IMR-90 (cell line): ENCODE data around the gene KIAA0513. TPM values are rescaled to one million over a fixed set of nuclear protein-coding genes. Genes with fewer than 3 reads are reported as not detected.

Experiments
- ATAC-seq: fragments of 200-7000 bp; cut with Tn5 transposase; 2 replicates; pipeline ENCODE4 v1.9.1; 2020; ENCODE audit warnings: low read depth, mild to moderate bottlenecking, moderate library complexity
- BruUV-seq: library from RNA; stranded (reverse); fragments of 400-500 nt; replicated peaks from 2 replicates; lab custom pipeline; 2021; lab: Mats Ljungman, UMichigan
- CTCF ChIA-PET: fragments of 300-600 bp; formaldehyde crosslinking; extraction: SDS; loops from one replicate; lab custom pipeline; 2021; ENCODE audit warnings: antibody characterized with exemption; lab: Yijun Ruan, JAX
- POLR2A ChIA-PET: fragments of 300-600 bp; sonication (Branson Sonifier 250); formaldehyde crosslinking; loops from one replicate; lab custom pipeline; 2022; ENCODE audit warnings: antibody characterized with exemption; ENCODE audit not compliant: unreplicated experiment; lab: Charles Lee
- DNase-seq: peaks from one replicate; pipeline ENCODE4 v3.0.0; 2013
- H2AFZ ChIP-seq: replicated peaks from 2 replicates; pipeline ENCODE3; 2013; ENCODE audit warnings: low read length, mild to moderate bottlenecking; ENCODE audit not compliant: poor library complexity
- H2AK5ac ChIP-seq: 2 replicates; pipeline ENCODE4 v1.6.1; 2013; ENCODE audit warnings: low read depth, low read length, inconsistent platforms
- H2AK9ac ChIP-seq: replicated peaks from 2 replicates; pipeline ENCODE3; 2013; ENCODE audit warnings: mild to moderate bottlenecking, low read depth, low read length, moderate library complexity; ENCODE audit not compliant: poor library complexity
- H2BK120ac ChIP-seq: 2 replicates; pipeline ENCODE4 v1.6.1; 2013; ENCODE audit warnings: low read depth, low read length, inconsistent platforms
- H2BK15ac ChIP-seq: 3 replicates; pipeline ENCODE4 v1.6.1; 2013; ENCODE audit warnings: low read depth, low read length, inconsistent platforms
- H2BK20ac ChIP-seq: 2 replicates; pipeline ENCODE4 v1.6.1; 2013; ENCODE audit warnings: low read depth, mild to moderate bottlenecking, inconsistent platforms, low read length, moderate library complexity
- H2BK5ac ChIP-seq: 2 replicates; pipeline ENCODE4 v1.6.1; 2013; ENCODE audit warnings: mild to moderate bottlenecking, low read depth, low read length, inconsistent platforms; ENCODE audit not compliant: poor library complexity, severe bottlenecking
- H3K14ac ChIP-seq: replicated peaks from 2 replicates; pipeline ENCODE4 v1.6.1; 2013; ENCODE audit warnings: low read depth, low read length, inconsistent platforms
- H3K18ac ChIP-seq: 2 replicates; pipeline ENCODE4 v1.6.1; 2013; ENCODE audit warnings: low read depth, low read length, control low read depth
- H3K23ac ChIP-seq: 2 replicates; pipeline ENCODE4 v1.6.1; 2013; ENCODE audit warnings: low read depth, low read length, inconsistent platforms
- H3K27ac ChIP-seq: 2 replicates; pipeline ENCODE4 v1.5.1; 2013; ENCODE audit warnings: mild to moderate bottlenecking, control low read depth, low read length; ENCODE audit not compliant: insufficient read depth
- H3K27me3 ChIP-seq: 2 replicates; pipeline ENCODE4 v1.6.1; 2013; ENCODE audit warnings: low read length; ENCODE audit not compliant: control insufficient read depth, insufficient read depth
- H3K36me3 ChIP-seq: 2 replicates; pipeline ENCODE4 v1.6.1; 2013; ENCODE audit warnings: low read length, mixed read lengths; ENCODE audit not compliant: control insufficient read depth, insufficient read depth
- H3K4ac ChIP-seq: 2 replicates; pipeline ENCODE4 v1.6.1; 2013; ENCODE audit warnings: low read depth, low read length, inconsistent platforms
- H3K4me1 ChIP-seq: 2 replicates; pipeline ENCODE4 v1.6.1; 2013; ENCODE audit warnings: low read length, mixed read lengths; ENCODE audit not compliant: control insufficient read depth, insufficient read depth
- H3K4me2 ChIP-seq: 2 replicates; pipeline ENCODE4 v1.6.1; 2013; ENCODE audit warnings: low read depth, mild to moderate bottlenecking, control low read depth, low read length, moderate library complexity
- H3K4me3 ChIP-seq: 2 replicates; pipeline ENCODE4 v1.5.1; 2013; ENCODE audit warnings: low read depth, mild to moderate bottlenecking, control low read depth, low read length, moderate library complexity; ENCODE audit not compliant: insufficient read depth
- H3K56ac ChIP-seq: 2 replicates; pipeline ENCODE4 v1.6.1; 2013; ENCODE audit warnings: low read length, inconsistent platforms; ENCODE audit not compliant: insufficient read depth; ENCODE audit errors: extremely low read depth
- H3K79me1 ChIP-seq, 2 experiments: 2 replicates each; pipeline ENCODE4 v1.6.1; 2013; ENCODE audit warnings: low read length in 2 of 2, inconsistent platforms in 1 of 2, low read depth in 1 of 2
- H3K9ac ChIP-seq: 2 replicates; pipeline ENCODE4 v1.6.1; 2013; ENCODE audit warnings: low read depth, low read length, control low read depth
- H3K9me1 ChIP-seq: 2 replicates; pipeline ENCODE4 v1.6.1; 2013; ENCODE audit warnings: low read length, inconsistent platforms; ENCODE audit not compliant: insufficient read depth
- H3K9me3 ChIP-seq: 2 replicates; pipeline ENCODE4 v1.6.1; 2013; ENCODE audit warnings: low read length; ENCODE audit not compliant: control insufficient read depth, insufficient read depth
- H4K20me1 ChIP-seq: 2 replicates; pipeline ENCODE4 v1.6.1; 2013; ENCODE audit warnings: low read length, inconsistent platforms; ENCODE audit not compliant: insufficient read depth
- H4K5ac ChIP-seq: 2 replicates; pipeline ENCODE4 v1.6.1; 2013; ENCODE audit warnings: mild to moderate bottlenecking, low read depth, low read length, control low read depth
- H4K8ac ChIP-seq, 2 experiments: 2 replicates each; pipeline ENCODE4 v1.6.1; 2013; ENCODE audit warnings: low read depth in 2 of 2, low read length in 2 of 2, control low read depth in 1 of 2, inconsistent platforms in 1 of 2
- H4K91ac ChIP-seq: 2 replicates; pipeline ENCODE4 v1.6.1; 2013; ENCODE audit warnings: low read depth, low read length, inconsistent platforms; ENCODE audit not compliant: insufficient read depth
- BHLHE40 ChIP-seq: fragments of 150-350 bp; IDR thresholded peaks from 2 replicates; pipeline ENCODE4 v1.6.1; 2016; ENCODE audit warnings: mild to moderate bottlenecking, low read depth, low read length
- CEBPB ChIP-seq: IDR thresholded peaks from 2 replicates; pipeline ENCODE4 v1.6.1; 2012; ENCODE audit warnings: low read depth, low read length, improper control_type of control experiment
- CHD1 ChIP-seq: IDR thresholded peaks from 2 replicates; pipeline ENCODE4 v1.6.1; 2012; ENCODE audit warnings: low read depth, low read length, improper control_type of control experiment
- CTCF ChIP-seq: conservative IDR thresholded peaks from 2 replicates; pipeline ENCODE4 v1.5.1; 2012; ENCODE audit warnings: mild to moderate bottlenecking, low read depth, low read length, improper control_type of control experiment
- FOS ChIP-seq: fragments of 150-350 bp; IDR thresholded peaks from 2 replicates; pipeline ENCODE4 v1.6.1; 2016; ENCODE audit warnings: low read depth, low read length
- MAFK ChIP-seq: IDR thresholded peaks from 2 replicates; pipeline ENCODE4 v1.6.1; 2012; ENCODE audit warnings: low read depth, low read length, improper control_type of control experiment
- MAZ ChIP-seq: IDR thresholded peaks from 2 replicates; pipeline ENCODE4 v1.6.1; 2012; ENCODE audit warnings: low read depth, mild to moderate bottlenecking, low read length, improper control_type of control experiment, moderate library complexity, borderline replicate concordance
- MXI1 ChIP-seq: IDR thresholded peaks from 2 replicates; pipeline ENCODE4 v1.6.1; 2012; ENCODE audit warnings: low read depth, mild to moderate bottlenecking, low read length, moderate library complexity, borderline replicate concordance
- NFE2L2 ChIP-seq: fragments of 150-350 bp; IDR thresholded peaks from 2 replicates; pipeline ENCODE4 v1.6.1; 2016; ENCODE audit warnings: low read depth, mild to moderate bottlenecking, low read length
- POLR2A ChIP-seq: IDR thresholded peaks from 2 replicates; pipeline ENCODE4 v1.6.1; 2012; ENCODE audit warnings: mild to moderate bottlenecking, low read depth, low read length
- RAD21 ChIP-seq: IDR thresholded peaks from 2 replicates; pipeline ENCODE4 v1.6.1; 2012; ENCODE audit warnings: low read length, improper control_type of control experiment
- RCOR1 ChIP-seq: IDR thresholded peaks from 2 replicates; pipeline ENCODE4 v1.6.1; 2012; ENCODE audit warnings: mild to moderate bottlenecking, low read length, improper control_type of control experiment; ENCODE audit not compliant: insufficient replicate concordance
- RFX5 ChIP-seq: IDR thresholded peaks from 2 replicates; pipeline ENCODE4 v1.8.0; 2012; ENCODE audit warnings: low read depth, mild to moderate bottlenecking, low read length, moderate library complexity
- SMC3 ChIP-seq: fragments of 150-350 bp; IDR thresholded peaks from 2 replicates; pipeline ENCODE4 v1.6.1; 2016; ENCODE audit warnings: low read depth, mild to moderate bottlenecking, antibody characterized with exemption, low read length, moderate library complexity
- USF2 ChIP-seq: fragments of 150-350 bp; IDR thresholded peaks from 2 replicates; pipeline ENCODE4 v1.6.1; 2017; ENCODE audit warnings: mild to moderate bottlenecking, antibody characterized with exemption, low read length, low read depth
- WGBS, 2 experiments: methylation state at CpG; one replicate each; pipeline versions ENCODE4 v1.1.5 to v1.1.7; 2013; ENCODE audit warnings: missing lambda C conversion rate in 2 of 2; ENCODE audit not compliant: insufficient read length in 1 of 2; ENCODE audit errors: extremely low coverage in 2 of 2; 5-methylcytosine and 5-hydroxymethylcytosine counted together
- dilution Hi-C: fragments of 300-500 bp; cut with HindIII; formaldehyde crosslinking; loops from one replicate; pipeline ENCODE4 v1.14.3; 2018; ENCODE audit warnings: low sequenced_read_pairs; ENCODE audit not compliant: unreplicated experiment
- in situ Hi-C: fragments of 300-500 bp; cut with MboI; formaldehyde crosslinking; loops from 3 replicates; pipeline ENCODE4 v1.14.3; 2019; ENCODE audit warnings: low sequenced_read_pairs, inconsistent platforms, mixed read lengths
- intact Hi-C: fragments of 100-400 bp; cut with micrococcal nuclease; formaldehyde crosslinking; loops from 2 replicates; pipeline ENCODE4 v1.10.0; 2022
- polyA plus RNA-seq, 3 experiments: library from polyadenylated mRNA; depleted of rRNA; stranded (reverse); fragments of >200 nt; gene quantifications; 2 replicates each; pipeline ENCODE4 v1.2.3, GENCODE V29; 2012; ENCODE audit warnings: low replicate concordance in 1 of 3
- total RNA-seq: library from RNA; depleted of rRNA; stranded (reverse); fragments of >200 nt; gene quantifications from 2 replicates; pipeline ENCODE4 v1.2.3, GENCODE V29; 2012
- TF ChIP-seq, protein P1 (sequence below): fragments of 150-350 bp; IDR thresholded peaks from 2 replicates; pipeline ENCODE4 v1.6.1; 2016; ENCODE audit warnings: low read depth, mild to moderate bottlenecking, low read length, moderate library complexity, borderline replicate concordance

Gene KIAA0513
- total and polyA plus RNA-seq, 2 of the 4 experiments (the other 2 are of a cell fraction) = 9.5 TPM

DNA sequence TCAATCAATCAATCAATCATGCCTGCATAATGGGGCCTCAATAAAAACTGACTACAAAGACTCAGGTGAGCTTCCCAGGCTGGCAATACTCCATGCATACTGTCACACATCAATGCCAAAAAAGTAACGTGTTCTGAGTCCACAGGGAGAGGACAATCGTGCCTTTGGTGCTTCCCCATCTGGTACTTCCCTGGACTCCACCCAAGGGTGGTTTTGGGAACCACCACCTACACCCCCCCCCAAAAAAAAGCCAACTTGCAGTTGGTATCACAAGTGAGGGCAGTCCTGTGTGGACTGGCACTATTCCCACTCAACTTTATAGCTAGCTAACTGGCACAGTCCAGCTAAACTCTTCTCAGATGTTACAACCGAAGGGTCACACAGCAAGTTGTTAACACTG, 19.3 kb upstream of the KIAA0513 start:
- H3K79me1 ChIP-seq = peaks cover 9 to 58% of the 10 kb centered on the region in 2 experiments; a peak in 3 of 4 replicates
- H4K5ac ChIP-seq = no peak overlapping the region
- H3K9me1 ChIP-seq = peaks cover 22% of the 10 kb centered on the region
- H2AFZ ChIP-seq = no peak overlapping the region
- no peak overlapping the region for H2BK120ac ChIP-seq
- H2AK9ac ChIP-seq = peak overlapping the region; percentile 24
- intact Hi-C loops (no loop called here), dilution Hi-C loops (no loop called here), in situ Hi-C loops (no loop called here)
- no peaks in the 10 kb centered on the region for H3K9me3 ChIP-seq
- WGBS, 2 experiments = 100% methylated on average over 1 of the region's 3 CpGs; no CpG with 5 or more reads in 1 of the 2 experiments
- TF ChIP-seq BHLHE40 (no peak), USF2 (no peak), RAD21 (no peak), MAZ (no peak), RFX5 (no peak), SMC3 (no peak), MAFK (no peak), MXI1 (no peak), CEBPB (no peak), CTCF (no peak), FOS (no peak), NFE2L2 (no peak), RCOR1 (no peak), POLR2A (no peak), CHD1 (no peak)
- TF ChIP-seq, protein P1, sequence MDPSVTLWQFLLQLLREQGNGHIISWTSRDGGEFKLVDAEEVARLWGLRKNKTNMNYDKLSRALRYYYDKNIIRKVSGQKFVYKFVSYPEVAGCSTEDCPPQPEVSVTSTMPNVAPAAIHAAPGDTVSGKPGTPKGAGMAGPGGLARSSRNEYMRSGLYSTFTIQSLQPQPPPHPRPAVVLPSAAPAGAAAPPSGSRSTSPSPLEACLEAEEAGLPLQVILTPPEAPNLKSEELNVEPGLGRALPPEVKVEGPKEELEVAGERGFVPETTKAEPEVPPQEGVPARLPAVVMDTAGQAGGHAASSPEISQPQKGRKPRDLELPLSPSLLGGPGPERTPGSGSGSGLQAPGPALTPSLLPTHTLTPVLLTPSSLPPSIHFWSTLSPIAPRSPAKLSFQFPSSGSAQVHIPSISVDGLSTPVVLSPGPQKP = no peak
- H3K9ac ChIP-seq = no peak overlapping the region
- 0 out of 4 replicates have a peak overlapping the region, but pooled peaks of 1 of the 2 experiments have one; percentile 32 for H4K8ac ChIP-seq
- H4K20me1 ChIP-seq = peaks cover 13% of the 10 kb centered on the region; the same call in 1 of the 2 replicates
- peaks cover 26% of the 10 kb centered on the region for H3K4me1 ChIP-seq
- no peak overlapping the region for H3K4me3 ChIP-seq
- H2BK15ac ChIP-seq = no peak overlapping the region; the same call in 2 of the 3 replicates
- H2BK20ac ChIP-seq = no peak overlapping the region
- no peak for DNase-seq
- H3K14ac ChIP-seq = no peak overlapping the region
- H3K4ac ChIP-seq = no peak overlapping the region
- H3K27me3 ChIP-seq = no peaks in the 10 kb centered on the region
- POLR2A ChIA-PET = no interaction called here
- no peak overlapping the region for H4K91ac ChIP-seq
- no peak for ATAC-seq
- H3K18ac ChIP-seq = no peak overlapping the region
- H2BK5ac ChIP-seq = no peak overlapping the region
- H3K56ac ChIP-seq = no peak overlapping the region
- H3K23ac ChIP-seq = peak overlapping the region; percentile 39; the same call in 1 of the 2 replicates
- H2AK5ac ChIP-seq = peak overlapping the region; percentile 63; the same call in 1 of the 2 replicates
- 0 out of 2 replicates have a peak, but pooled peaks cover under 1% of the 10 kb centered on the region for H3K36me3 ChIP-seq
- no TSS peak for BruUV-seq
- CTCF ChIA-PET = no interaction called here
- no peak overlapping the region for H3K4me2 ChIP-seq
- H3K27ac ChIP-seq = no peak overlapping the region
